GM19463 (cell line): ENCODE results near the gene TTC23.

Experiments
- ATAC-seq: cut with Tn5 transposase; IDR thresholded peaks from one replicate; pipeline ENCODE4 v1.9.1; 2021; ENCODE audit warnings: mild to moderate bottlenecking, moderate library complexity; ENCODE audit not compliant: unreplicated experiment

TTC23 gene

DNA sequence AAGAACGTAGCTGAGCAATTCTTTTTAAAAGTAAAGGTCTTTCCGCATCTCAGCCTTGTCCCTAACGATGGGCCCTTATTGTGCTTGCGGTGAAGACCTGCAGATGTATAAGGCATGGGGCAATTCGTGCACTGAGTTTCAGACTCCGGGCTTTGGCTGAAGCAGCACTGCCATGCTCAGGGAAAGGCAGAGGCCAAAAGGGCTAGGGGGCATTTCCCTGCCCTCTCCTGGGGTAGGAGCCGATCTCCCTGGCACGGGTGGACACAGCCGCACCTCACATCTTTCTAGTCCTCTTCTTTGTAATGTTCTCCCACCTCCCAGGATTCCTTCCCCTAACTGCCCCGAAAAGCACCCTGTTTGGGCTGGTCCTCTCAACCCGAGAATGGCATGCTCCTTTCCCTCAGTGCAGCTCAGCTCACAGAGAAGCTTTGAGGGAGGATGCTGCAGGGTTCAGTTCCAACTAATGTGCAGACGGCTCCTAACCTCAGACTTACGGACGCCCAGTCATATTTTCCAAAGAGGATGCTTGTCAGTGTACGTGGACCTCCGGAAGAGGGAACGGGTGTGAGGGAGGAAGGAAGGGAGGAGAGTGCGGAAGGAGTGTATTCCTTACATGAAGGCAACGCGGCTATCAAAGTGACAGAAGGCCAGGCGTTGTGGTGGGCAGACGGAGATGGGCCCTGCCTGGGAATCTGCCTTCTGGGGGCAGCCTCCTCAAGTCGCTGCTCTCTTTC lies 83.3 kb downstream of the TTC23 start:
- no peak for ATAC-seq

GRCh38 chr15:99165020-99165790 lies 84.2 kb downstream of the TTC23 start:
- no peak for ATAC-seq

- ATAC-seq, result no peak
Observed at GRCh38 chr15:99164119-99164518, 85.3 kb downstream of the TTC23 start.

- peak; percentile 28 for ATAC-seq
Observed at GRCh38 chr15:99163271-99164062, 85.9 kb downstream of the TTC23 start.

- ATAC-seq, result no peak
Observed at GRCh38 chr15:99158626-99159412, 90.6 kb downstream of the TTC23 start.

DNA sequence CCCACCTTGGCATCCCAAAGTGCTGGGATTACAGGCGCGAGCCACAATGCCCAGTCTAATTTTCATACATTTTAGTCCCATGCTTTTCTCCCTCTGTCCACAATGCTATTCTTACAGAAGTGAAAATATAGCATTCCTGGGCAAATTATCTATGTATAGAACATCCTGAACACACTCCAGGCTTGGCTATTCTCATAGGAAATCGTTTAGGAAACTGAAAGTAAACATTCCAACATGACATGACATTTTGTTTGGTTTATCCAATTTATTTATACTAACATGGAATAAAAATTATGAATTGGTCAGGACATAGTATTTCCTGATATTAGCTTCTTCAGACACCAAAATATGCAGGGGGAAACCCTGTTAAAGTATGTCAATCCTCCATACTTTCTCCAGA lies 91.9 kb downstream of the TTC23 start:
- no peak for ATAC-seq

GRCh38 chr15:99155961-99156443 lies 93.4 kb downstream of the TTC23 start:
- no peak for ATAC-seq

- ATAC-seq, result no peak
Observed at GRCh38 chr15:99154271-99154670, 95.1 kb downstream of the TTC23 start.

GRCh38 chr15:99153026-99153535 lies 96.3 kb downstream of the TTC23 start:
- no peak for ATAC-seq

GRCh38 chr15:99151156-99151555 lies 98.2 kb downstream of the TTC23 start:
- ATAC-seq, result no peak

DNA sequence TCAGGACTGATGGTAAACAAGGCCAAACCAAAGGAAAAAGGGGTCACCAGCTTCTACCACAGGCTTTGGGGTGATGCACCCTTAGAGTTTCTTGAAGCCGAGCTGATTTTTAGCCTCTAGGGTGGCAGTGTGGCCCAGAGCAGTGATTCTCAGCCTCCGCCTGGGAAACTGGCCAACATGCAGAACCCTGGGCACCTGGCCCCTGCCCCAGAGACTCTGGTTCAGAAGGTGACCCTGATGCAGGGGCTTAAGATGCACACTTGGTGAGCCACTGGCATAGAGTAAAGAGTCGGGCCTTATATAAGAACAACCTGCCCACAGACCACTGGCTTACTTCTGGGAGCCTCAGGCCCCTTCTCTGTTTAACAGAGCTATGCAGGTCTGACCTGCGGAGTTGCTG lies 100.0 kb downstream of the TTC23 start:
- no peak for ATAC-seq

GRCh38 chr15:99148851-99149276 lies 100.5 kb downstream of the TTC23 start:
- no peak for ATAC-seq

DNA sequence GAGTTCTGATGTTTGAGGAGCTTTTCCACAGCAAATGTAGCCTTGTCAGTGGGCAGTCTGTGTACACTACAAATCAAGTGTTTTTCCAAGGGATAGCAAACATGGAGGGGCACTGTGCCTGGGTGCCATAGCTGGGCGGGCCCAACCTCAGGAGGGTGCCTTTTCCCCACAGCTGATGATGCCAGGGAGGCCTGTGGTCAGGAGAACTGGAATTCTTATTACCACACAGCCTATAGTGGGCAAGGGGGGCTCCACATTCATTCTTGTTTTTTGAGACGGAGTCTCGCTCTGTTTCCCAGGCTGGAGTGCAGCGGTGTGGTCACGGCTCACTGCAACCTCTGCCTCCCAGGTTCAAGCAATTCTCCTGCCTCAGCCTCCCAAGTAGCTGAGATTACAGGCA lies 102.7 kb downstream of the TTC23 start:
- ATAC-seq, result no peak

DNA sequence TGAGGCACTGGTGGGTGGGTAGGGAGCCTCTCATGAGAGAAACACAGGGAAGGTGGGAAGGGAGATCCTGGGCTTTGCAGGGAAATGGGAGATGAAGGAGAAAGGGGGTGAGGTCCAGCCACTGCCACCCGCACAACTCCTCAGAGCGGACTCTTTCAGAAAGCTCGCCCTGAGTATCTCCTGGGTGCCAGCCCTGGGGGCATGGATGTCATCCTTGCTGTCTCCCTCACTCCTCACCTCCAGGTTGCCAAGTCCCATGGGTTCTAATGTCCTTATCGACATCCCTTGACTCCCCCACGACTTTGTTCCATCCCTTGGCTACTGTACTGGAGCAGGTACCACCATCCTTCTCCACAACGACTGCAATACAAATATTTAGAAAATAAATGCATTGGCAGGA lies 103.6 kb downstream of the TTC23 start:
- no peak for ATAC-seq

GRCh38 chr15:99145005-99145404 lies 104.4 kb downstream of the TTC23 start:
- ATAC-seq, result no peak

DNA sequence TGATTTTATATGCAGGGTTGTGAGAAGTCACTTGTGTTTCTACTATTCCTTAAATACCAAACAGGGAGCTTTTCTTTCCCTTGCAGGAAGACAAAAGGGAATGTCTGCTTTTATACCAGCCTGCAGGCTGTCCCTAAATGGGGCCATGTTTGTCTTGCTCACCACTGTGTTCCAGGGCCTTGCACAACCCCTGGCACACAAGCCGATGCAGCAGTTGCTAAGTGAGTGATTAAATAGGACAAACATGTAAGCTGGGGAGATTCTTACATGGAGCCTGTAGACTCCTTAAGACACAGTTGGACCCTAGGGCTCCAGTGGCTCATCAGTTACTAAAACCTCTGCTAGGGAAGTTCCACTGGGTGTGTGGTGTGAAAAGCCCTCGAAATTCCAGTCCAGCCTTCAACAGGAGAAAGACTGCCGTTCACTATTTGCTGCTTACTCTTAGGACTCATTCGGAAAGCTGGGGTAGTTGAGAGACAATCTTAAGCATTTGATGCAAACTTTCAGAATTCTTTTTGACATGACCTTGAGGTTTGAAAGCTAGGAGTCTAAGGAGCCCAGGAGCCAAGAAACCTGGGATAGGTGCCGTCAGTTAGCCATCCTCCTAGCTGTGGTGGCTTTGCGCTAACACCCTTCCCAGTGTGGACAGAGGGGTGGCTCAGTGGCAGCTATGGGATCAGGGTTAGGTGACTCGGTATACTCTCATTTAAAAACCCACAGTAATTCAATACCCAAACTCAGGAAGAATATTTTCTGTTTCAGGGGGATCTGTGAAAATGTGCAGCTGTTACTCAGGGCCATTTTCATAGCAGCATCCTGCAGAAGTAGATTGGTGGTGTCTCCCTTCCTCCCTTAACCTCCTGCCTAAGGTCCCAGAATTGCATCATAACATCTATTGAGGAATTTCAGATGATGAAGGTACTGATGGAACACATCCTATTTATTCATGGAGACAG lies 105.4 kb downstream of the TTC23 start:
- no peak for ATAC-seq

DNA sequence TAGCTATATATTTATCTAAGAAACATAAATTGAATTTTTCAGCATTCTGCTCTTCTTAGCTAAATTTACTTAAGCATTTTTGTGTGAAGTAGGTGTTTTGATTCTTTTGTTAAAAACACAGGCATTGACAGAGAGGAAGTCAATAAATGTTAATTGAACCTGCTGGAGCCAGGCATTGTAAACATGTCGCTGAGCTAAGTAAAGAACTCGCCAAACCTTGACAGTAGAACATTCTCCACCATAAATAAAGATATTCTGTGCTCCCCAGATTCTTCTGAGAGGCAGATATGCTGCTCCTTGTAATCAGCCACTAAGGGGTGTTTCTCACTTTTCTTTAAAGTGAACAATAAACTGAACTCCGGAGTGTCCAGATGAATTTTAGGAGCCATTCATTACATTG lies 106.1 kb downstream of the TTC23 start:
- no peak for ATAC-seq

DNA sequence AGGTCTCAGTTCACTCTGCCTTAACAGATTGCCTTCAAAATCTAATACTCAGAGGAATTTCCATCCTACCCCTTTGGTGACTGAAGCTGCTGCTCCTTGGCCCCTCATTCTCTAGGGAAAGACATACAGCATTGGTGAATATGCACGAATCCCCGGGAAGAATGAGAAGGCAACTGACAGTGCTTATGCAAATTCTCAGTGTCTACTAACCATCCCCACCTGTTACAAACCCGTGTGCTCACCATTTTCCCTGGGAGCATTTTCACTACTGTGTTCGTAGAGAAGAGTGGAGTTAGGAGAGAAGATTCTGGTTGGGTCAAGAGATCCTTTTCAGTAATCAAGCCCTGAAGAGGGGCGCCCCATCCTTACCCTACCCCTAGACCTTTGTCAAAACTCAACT lies 106.8 kb downstream of the TTC23 start:
- ATAC-seq, result no peak

- no peak for ATAC-seq
Observed at GRCh38 chr15:99141943-99142342, 107.4 kb downstream of the TTC23 start.
